ENCODE results near the gene G0S2. TPM values are rescaled to one million over a fixed set of nuclear protein-coding genes. Genes with fewer than 3 reads are reported as not detected.

G0S2 gene
- total and polyA plus RNA-seq, 2 donors from 2014 or later: 15.5 to 103 TPM

- Histone ChIP-seq H3K27ac (ENCODE audit: low read depth in 2 of 2, low read length in 2 of 2) (peak overlapping the region; percentile 68 to 87), H3K4me3 (ENCODE audit: low read length in 3 of 3) (no peak overlapping the region), H3K27me3 (ENCODE audit: control insufficient read depth, insufficient read depth, low read length) (no peaks in the 10 kb centered on the region), H3K9ac (ENCODE audit: low read length in 3 of 3) (no peak overlapping the region), H3K9me3 (ENCODE audit: control insufficient read depth in 2 of 3, insufficient read depth in 1 of 3, low read length in 3 of 3) (peaks cover 0 to 5% (median 0%) of the 10 kb centered on the region in 3 donors), H3K4me1 (ENCODE audit: control insufficient read depth in 2 of 3, insufficient read depth in 2 of 3, low read depth in 1 of 3, low read length in 3 of 3) (peaks cover 3 to 34% (median 27%) of the 10 kb centered on the region in 3 donors), H3K36me3 (ENCODE audit: control insufficient read depth in 2 of 3, insufficient read depth in 3 of 3, low read length in 3 of 3) (no peaks in the 10 kb centered on the region)
- TF ChIP-seq, protein P1, sequence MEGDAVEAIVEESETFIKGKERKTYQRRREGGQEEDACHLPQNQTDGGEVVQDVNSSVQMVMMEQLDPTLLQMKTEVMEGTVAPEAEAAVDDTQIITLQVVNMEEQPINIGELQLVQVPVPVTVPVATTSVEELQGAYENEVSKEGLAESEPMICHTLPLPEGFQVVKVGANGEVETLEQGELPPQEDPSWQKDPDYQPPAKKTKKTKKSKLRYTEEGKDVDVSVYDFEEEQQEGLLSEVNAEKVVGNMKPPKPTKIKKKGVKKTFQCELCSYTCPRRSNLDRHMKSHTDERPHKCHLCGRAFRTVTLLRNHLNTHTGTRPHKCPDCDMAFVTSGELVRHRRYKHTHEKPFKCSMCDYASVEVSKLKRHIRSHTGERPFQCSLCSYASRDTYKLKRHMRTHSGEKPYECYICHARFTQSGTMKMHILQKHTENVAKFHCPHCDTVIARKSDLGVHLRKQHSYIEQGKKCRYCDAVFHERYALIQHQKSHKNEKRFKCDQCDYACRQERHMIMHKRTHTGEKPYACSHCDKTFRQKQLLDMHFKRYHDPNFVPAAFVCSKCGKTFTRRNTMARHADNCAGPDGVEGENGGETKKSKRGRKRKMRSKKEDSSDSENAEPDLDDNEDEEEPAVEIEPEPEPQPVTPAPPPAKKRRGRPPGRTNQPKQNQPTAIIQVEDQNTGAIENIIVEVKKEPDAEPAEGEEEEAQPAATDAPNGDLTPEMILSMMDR (IDR thresholded peaks at IDR 0.05; ENCODE audit: borderline replicate concordance, extremely low read depth, insufficient read depth): no peak
- intact Hi-C loops (cut with DNase I): no loop called here
- FAIRE-seq (no peak), DNase-seq (no peak)
Observed at GRCh38 chr1:209672705-209673630, 2.2 kb upstream of the G0S2 start.

GRCh38 chr1:209673631-209674417 is 1.4 kb upstream of the G0S2 start:
- Histone ChIP-seq H3K4me1 (ENCODE audit: control insufficient read depth in 2 of 3, insufficient read depth in 2 of 3, low read depth in 1 of 3, low read length in 3 of 3) (peaks cover 3 to 34% (median 27%) of the 10 kb centered on the region in 3 donors), H3K4me3 (ENCODE audit: low read length in 3 of 3) (peak overlapping the region in 1 of 3 donors; percentile 85), H3K27ac (ENCODE audit: low read depth in 2 of 2, low read length in 2 of 2) (peak overlapping the region; percentile 87 to 91), H3K36me3 (ENCODE audit: control insufficient read depth in 2 of 3, insufficient read depth in 3 of 3, low read length in 3 of 3) (no peaks in the 10 kb centered on the region), H3K27me3 (ENCODE audit: control insufficient read depth, insufficient read depth, low read length) (no peaks in the 10 kb centered on the region), H3K9ac (ENCODE audit: low read length in 3 of 3) (peak overlapping the region in 1 of 3 donors; percentile 83), H3K9me3 (ENCODE audit: control insufficient read depth in 2 of 3, insufficient read depth in 1 of 3, low read length in 3 of 3) (peaks cover 0 to 5% (median 0%) of the 10 kb centered on the region in 3 donors)
- DNase-seq: no peak
- TF ChIP-seq, protein P1 (IDR thresholded peaks at IDR 0.05; ENCODE audit: borderline replicate concordance, extremely low read depth, insufficient read depth): no peak
- intact Hi-C loops (cut with DNase I): no loop called here
- FAIRE-seq: no peak

GRCh38 chr1:209675565-209676154 is 448 bp downstream of the G0S2 start:
- intact Hi-C loops (cut with DNase I): no loop called here
- no peaks in the 10 kb centered on the region for H3K36me3 ChIP-seq (ENCODE audit: control insufficient read depth in 2 of 3, insufficient read depth in 3 of 3, low read length in 3 of 3)
- H3K27me3 ChIP-seq (ENCODE audit: control insufficient read depth, insufficient read depth, low read length): no peaks in the 10 kb centered on the region
- H3K27ac ChIP-seq (ENCODE audit: low read depth in 2 of 2, low read length in 2 of 2): peak overlapping the region; percentile 85 to 91
- FAIRE-seq (no peak), DNase-seq (peak in 4 of 5 donors; percentile 56 to 81 (median 63))
- TF ChIP-seq, protein P1 (IDR thresholded peaks at IDR 0.05; ENCODE audit: borderline replicate concordance, extremely low read depth, insufficient read depth): no peak
- peaks cover 3 to 34% (median 27%) of the 10 kb centered on the region in 3 donors for H3K4me1 ChIP-seq (ENCODE audit: control insufficient read depth in 2 of 3, insufficient read depth in 2 of 3, low read depth in 1 of 3, low read length in 3 of 3)
- peaks cover 0 to 5% (median 0%) of the 10 kb centered on the region in 3 donors for H3K9me3 ChIP-seq (ENCODE audit: control insufficient read depth in 2 of 3, insufficient read depth in 1 of 3, low read length in 3 of 3)
- H3K9ac ChIP-seq (ENCODE audit: low read length in 3 of 3): peak overlapping the region; percentile 28 to 83 (median 74)
- H3K4me3 ChIP-seq (ENCODE audit: low read length in 3 of 3): peak overlapping the region; percentile 53 to 85 (median 71)

Measured in kidney (tissue), 14 donors.